ENCODE measurements around the gene LMTK3. TPM values are rescaled to one million over a fixed set of nuclear protein-coding genes. Genes with fewer than 3 reads are reported as not detected.

Gene LMTK3, protein sequence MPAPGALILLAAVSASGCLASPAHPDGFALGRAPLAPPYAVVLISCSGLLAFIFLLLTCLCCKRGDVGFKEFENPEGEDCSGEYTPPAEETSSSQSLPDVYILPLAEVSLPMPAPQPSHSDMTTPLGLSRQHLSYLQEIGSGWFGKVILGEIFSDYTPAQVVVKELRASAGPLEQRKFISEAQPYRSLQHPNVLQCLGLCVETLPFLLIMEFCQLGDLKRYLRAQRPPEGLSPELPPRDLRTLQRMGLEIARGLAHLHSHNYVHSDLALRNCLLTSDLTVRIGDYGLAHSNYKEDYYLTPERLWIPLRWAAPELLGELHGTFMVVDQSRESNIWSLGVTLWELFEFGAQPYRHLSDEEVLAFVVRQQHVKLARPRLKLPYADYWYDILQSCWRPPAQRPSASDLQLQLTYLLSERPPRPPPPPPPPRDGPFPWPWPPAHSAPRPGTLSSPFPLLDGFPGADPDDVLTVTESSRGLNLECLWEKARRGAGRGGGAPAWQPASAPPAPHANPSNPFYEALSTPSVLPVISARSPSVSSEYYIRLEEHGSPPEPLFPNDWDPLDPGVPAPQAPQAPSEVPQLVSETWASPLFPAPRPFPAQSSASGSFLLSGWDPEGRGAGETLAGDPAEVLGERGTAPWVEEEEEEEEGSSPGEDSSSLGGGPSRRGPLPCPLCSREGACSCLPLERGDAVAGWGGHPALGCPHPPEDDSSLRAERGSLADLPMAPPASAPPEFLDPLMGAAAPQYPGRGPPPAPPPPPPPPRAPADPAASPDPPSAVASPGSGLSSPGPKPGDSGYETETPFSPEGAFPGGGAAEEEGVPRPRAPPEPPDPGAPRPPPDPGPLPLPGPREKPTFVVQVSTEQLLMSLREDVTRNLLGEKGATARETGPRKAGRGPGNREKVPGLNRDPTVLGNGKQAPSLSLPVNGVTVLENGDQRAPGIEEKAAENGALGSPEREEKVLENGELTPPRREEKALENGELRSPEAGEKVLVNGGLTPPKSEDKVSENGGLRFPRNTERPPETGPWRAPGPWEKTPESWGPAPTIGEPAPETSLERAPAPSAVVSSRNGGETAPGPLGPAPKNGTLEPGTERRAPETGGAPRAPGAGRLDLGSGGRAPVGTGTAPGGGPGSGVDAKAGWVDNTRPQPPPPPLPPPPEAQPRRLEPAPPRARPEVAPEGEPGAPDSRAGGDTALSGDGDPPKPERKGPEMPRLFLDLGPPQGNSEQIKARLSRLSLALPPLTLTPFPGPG (N-terminal part only)
- total RNA-seq (2014; rRNA removed; shearing (Covaris generic)) = 0.05 TPM in 1 of 2 replicates, not detected in the other
- polyA plus RNA-seq (2014; cell fraction: nucleus; rRNA removed) = not detected in 2 replicates

DNA sequence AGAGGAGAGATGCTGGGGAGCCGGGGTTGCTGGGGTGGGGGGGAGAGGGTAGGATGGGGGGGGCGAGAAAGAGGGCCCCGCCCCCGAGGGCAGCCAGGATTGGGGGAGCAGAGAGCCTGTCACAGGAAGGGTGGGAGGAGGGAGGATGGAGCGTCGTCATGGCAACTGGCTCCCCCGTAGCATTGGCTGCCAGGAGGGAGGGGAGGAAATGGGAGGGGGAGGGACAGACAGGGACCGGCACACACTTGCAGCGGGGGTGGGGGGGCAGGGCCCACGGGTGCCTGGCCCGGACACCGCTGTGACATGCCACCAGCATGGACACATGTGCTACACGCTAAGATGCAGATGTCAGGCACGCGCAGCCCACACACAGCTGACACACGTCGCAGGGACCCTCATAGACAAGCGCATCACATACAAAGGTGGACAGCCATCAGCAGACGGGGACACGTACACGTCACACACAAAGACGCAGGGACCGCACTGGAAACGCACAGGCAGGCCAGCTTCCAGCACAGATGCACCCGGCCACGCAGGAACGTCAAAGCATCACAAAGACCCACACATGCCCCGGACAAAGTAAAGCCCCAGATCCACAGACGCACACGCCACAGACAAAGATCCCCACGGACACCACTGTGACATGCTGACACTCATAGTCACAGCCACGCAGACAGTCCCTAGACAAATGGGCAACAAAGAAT lies at the start of gene LMTK3:
Gene LMTK3 (minus strand): TSS at position 36 of the 704 bp plus-strand sequence. CDS start 259 bp downstream, outside the sequence.
- no peak for DNase-seq (ENCODE audit: extremely low read depth, low read depth)

GRCh38 chr19:48561412-48561811 lies 49.8 kb upstream of the LMTK3 start:
- no peak for DNase-seq (ENCODE audit: extremely low read depth, low read depth)

- no peak for DNase-seq (ENCODE audit: extremely low read depth, low read depth)
These were observed 48.5 kb upstream of the LMTK3 start for GRCh38 chr19:48560095-48560530.

DNA sequence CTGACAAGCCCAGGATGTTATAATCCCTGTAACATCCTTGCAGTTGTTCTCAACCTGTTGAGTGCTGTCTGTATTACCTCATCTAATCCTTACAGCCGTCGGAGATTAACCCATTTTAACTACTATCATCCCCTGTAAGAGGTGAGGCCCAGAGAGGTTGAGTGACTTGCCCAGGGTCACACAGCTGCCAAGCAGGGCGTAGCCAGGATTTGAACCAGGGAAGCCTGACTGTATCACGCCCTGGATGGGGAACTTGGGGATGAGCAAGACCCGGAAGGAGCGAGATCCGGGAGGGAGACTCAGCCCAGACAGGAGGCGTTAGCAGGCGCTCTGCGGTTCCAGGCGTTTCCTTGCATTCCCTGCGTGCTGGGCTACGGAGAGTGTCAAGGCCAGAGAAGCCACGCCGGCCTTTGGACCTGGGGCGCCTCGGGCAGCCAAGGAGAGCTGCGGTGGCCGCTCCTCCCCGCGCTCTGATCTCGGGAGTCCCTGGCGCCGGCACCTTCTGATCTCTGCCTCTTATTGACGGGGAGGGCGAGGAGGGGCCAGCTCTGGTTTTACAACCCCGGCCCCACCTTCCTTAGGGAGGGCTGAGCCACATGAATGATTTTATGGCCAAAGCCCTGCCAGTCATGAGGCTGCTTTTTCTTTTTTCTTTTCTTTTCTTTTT lies 46.5 kb upstream of the LMTK3 start:
- DNase-seq (ENCODE audit: extremely low read depth, low read depth) = no peak

GRCh38 chr19:48556825-48557224 lies 45.2 kb upstream of the LMTK3 start:
- no peak for DNase-seq (ENCODE audit: extremely low read depth, low read depth)

DNA sequence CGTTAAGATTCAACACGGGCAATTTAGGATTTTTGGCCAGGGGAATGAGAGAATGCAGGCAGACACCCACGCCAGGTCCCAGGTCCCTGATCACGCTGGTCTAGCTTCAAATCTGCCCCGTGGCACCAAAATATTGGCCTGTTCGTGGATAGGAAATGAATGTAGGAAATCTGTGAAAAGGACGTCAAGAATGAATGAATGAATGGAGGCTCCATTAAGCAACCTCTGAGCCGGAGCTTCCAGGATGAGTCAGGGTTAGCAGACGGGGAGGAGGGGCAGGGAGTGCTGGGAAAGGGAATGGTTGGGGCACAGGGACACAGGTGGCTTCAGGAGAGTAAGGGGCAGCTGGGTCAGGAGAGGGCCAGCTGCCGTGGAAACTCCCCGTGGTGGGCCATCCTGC lies 44.5 kb upstream of the LMTK3 start:
- DNase-seq (ENCODE audit: extremely low read depth, low read depth) = peak; percentile 56

DNA sequence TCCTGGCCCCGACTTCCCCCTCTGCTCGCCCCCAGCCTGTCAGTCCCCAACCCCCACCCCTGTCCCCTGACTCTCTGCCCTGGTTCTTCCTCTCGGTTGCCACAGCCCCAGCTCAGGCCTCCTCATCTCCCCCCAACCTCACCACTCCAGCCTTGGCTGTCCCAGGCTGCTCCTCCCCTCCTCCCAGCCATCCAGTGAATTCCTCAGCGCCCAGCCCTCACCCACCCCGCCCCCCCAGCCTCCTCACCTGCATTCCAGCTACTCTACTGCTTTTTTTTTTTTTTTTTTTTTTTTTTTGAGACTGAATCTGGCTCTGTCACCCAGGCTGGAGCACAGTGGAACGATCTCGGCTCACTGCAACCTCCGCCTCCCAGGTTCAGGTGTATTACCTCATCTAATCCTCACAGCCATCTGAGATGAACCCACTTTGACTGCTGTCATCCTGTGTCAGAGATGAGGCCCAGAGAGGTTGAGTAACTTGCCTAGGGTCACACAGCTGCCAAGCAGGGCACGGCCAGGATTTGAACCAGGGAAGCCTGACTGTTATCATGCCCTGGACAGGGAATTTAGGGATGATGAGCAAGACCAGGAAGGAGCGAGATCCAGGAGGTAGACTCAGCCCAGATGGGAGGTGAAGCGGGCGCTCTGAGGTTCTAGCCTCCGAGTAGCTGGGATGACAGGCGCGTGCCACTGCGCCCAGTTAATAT lies 42.9 kb upstream of the LMTK3 start:
- DNase-seq (ENCODE audit: extremely low read depth, low read depth) = no peak

- DNase-seq (ENCODE audit: extremely low read depth, low read depth) = no peak
These were observed 42.2 kb upstream of the LMTK3 start for GRCh38 chr19:48553676-48554384.

DNA sequence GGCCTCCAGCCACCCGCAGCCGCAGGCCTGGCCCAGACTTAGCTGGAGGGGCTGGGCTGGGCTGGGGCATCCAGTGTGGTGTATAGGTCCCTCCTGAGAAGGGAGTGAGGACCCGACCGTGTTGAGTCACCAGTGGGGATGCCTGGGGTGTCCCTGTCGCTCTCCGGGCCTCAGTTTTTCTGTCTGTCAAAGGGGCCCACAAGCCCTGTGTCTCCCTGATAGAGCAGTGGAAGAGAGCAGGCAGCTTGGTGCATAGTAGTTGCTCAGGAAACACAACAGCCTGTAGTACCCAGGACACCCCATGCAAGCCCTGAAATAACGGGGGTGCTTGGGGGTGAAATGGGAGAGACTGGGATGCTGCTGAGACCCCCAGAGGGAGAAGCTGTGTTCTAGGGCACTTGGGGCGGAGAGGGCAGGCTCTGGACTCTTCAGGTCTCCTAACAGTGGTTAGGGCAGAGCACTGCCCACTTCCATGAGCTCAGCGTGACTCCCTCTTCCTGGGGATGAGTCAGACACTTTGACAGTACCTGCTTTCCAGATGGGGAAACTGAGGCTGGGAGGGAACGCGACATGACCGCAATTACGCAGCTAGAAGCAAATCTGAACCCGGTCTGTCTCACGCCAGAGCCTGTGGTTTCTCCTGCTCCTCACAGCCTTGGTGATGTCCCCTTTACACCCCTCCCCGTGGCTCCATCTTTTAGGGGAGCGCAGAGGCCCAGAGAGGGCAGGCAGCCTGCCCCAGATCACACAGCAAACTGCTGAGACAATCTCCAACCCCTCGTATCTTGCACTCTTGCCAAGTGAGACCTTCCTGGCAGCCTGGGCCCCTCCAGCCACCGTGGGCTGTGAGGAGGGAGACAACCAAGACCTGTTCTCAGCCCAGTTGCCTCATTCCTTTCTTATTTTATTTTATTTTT lies 41.0 kb upstream of the LMTK3 start:
- DNase-seq (ENCODE audit: extremely low read depth, low read depth) = no peak

DNA sequence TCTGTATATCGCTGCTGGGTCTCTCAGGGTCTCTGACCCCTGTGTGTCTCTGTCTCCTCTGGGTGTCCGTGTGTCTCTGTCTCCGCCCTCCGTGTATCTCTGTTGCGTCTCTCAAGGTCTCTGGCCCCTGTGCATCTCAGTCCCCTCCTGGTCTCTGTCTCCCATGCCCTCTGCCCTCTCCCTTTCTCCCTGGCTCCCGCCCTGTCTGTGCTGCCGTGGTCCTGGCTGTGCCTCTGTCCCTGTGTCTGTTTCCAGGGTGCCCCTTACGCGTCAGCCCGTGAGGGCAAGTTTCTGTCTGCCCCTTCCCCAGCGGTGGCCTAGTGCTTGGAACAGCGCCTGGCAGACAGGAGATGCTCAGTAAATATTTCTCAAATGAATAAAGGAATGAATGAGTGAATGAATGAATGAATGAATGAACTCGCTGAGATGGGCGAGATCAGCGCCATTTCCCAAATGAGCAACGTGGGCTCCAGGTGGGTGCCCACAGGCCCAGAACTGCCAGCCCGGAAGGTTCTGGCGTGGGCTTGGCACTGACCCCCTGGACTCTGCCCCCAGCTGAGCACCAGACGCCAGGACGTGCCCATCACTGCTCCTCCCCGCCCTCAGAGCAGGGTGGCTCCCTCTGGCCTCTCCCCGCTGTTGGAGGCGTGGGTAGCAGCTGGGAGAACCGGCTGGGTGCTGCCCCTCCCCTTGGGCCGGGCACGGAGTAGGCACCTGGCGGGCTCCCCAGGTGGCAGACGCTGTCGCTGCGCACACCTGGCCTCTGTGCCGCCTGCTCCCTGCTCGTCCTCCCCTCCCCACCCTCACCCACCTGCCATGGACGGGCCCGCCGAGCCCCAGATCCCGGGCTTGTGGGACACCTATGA lies 40.0 kb upstream of the LMTK3 start, which contains the start of gene SULT2B1:
Gene SULT2B1 (plus strand): TSS at position 736 of the 866 bp plus-strand sequence. CDS start 81 bp downstream, at position 817.
- DNase-seq (ENCODE audit: extremely low read depth, low read depth) = no peak

DNA sequence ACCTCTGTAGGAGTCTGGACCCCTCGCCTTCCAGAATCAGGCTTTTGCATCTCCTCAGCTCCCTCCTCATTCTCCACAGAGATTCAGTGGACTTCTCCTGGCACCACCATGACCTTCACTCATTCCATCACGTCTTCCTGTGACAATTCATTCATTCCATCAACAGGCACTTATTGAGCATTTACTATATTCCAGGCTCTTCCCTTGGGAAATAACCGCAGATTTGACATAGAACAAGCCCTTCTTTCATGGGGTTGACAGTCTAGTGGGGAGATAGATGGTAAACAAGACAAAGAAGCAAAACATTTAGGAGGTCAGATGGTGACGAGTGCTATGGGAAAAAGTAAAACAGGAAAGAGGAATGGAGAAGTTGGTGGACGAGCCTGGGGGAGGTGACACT lies 37.7 kb upstream of the LMTK3 start:
- DNase-seq (ENCODE audit: extremely low read depth, low read depth) = no peak

GRCh38 chr19:48548253-48548911 lies 36.7 kb upstream of the LMTK3 start:
- no peak for DNase-seq (ENCODE audit: extremely low read depth, low read depth)

GRCh38 chr19:48547722-48548121 lies 36.1 kb upstream of the LMTK3 start:
- no peak for DNase-seq (ENCODE audit: extremely low read depth, low read depth)

- no peak for DNase-seq (ENCODE audit: extremely low read depth, low read depth)
These were observed 33.5 kb upstream of the LMTK3 start for GRCh38 chr19:48544856-48545750.
